GM23338 (cell line): Measurements from ENCODE around the gene TMEM169. TPM values are rescaled to one million over a fixed set of nuclear protein-coding genes. Genes with fewer than 3 reads are reported as not detected.

Source experiments
- ATAC-seq: fragments of 200-7000 bp; cut with Tn5 transposase; 3 replicates; pipeline ENCODE4 v1.9.1; 2020
- DNase-seq: peaks from one replicate; pipeline ENCODE4 v3.0.0-alpha.2; 2015; ENCODE audit warnings: low spot score
- H2AFZ ChIP-seq: fragments of 200-600 bp; sonication (generic); 2 replicates; pipeline ENCODE4 v1.8.0; 2016; ENCODE audit warnings: antibody characterized with exemption, mild to moderate bottlenecking, moderate library complexity
- H3F3A ChIP-seq: fragments of 200-600 bp; sonication (generic); replicated peaks from 2 replicates; pipeline ENCODE4 v1.8.0; 2017; ENCODE audit warnings: antibody characterized with exemption, mixed run types, low read depth
- H3K27ac ChIP-seq: fragments of 200-600 bp; sonication (generic); 2 replicates; pipeline ENCODE4 v1.6.1; 2016; ENCODE audit warnings: low read depth
- H3K27me3 ChIP-seq: fragments of 200-600 bp; sonication (generic); 2 replicates; pipeline ENCODE4 v1.8.0; 2016; ENCODE audit warnings: mild to moderate bottlenecking, mixed run types, moderate library complexity; ENCODE audit not compliant: insufficient read depth
- H3K36me3 ChIP-seq: fragments of 200-600 bp; sonication (generic); 2 replicates; pipeline ENCODE4 v1.8.0; 2016; ENCODE audit warnings: mild to moderate bottlenecking; ENCODE audit not compliant: insufficient read depth
- H3K4me1 ChIP-seq: fragments of 200-600 bp; sonication (generic); 2 replicates; pipeline ENCODE4 v1.8.0; 2016; ENCODE audit warnings: mild to moderate bottlenecking, moderate library complexity; ENCODE audit not compliant: insufficient read depth
- H3K4me2 ChIP-seq: fragments of 200-600 bp; sonication (generic); 2 replicates; pipeline ENCODE4 v1.7.1; 2017; ENCODE audit warnings: mixed run types
- H3K4me3 ChIP-seq: fragments of 200-600 bp; sonication (generic); 2 replicates; pipeline ENCODE4 v1.6.1; 2016; ENCODE audit warnings: mixed run types
- H3K79me2 ChIP-seq: fragments of 200-600 bp; sonication (generic); replicated peaks from 2 replicates; pipeline ENCODE4 v1.8.0; 2017; ENCODE audit warnings: mild to moderate bottlenecking; ENCODE audit not compliant: insufficient read depth
- H3K9me2 ChIP-seq: fragments of 200-600 bp; sonication (generic); 2 replicates; pipeline ENCODE4 v1.8.0; 2017; ENCODE audit not compliant: insufficient read depth
- H4K20me1 ChIP-seq: fragments of 200-600 bp; sonication (generic); replicated peaks from 2 replicates; pipeline ENCODE4 v1.8.0; 2017; ENCODE audit warnings: mild to moderate bottlenecking; ENCODE audit not compliant: insufficient read depth
- H3K27ac Mint-ChIP-seq: 2 replicates; pipeline ENCODE4 v1.8.0; 2020; ENCODE audit warnings: inconsistent platforms, mild to moderate bottlenecking, moderate library complexity, mixed read lengths
- H3K27me3 Mint-ChIP-seq: 3 replicates; pipeline ENCODE4 v1.8.0; 2022; ENCODE audit warnings: low read depth, mild to moderate bottlenecking, moderate library complexity, mixed read lengths, inconsistent platforms; ENCODE audit not compliant: insufficient read depth, poor library complexity
- H3K36me3 Mint-ChIP-seq: 3 replicates; pipeline ENCODE4 v1.8.0; 2021; ENCODE audit warnings: low read depth, mild to moderate bottlenecking, inconsistent platforms, moderate library complexity, mixed read lengths
- H3K4me1 Mint-ChIP-seq: 3 replicates; pipeline ENCODE4 v1.8.0; 2020; ENCODE audit warnings: mild to moderate bottlenecking, inconsistent platforms, mixed read lengths
- H3K4me3 Mint-ChIP-seq: 3 replicates; pipeline ENCODE4 v1.8.0; 2021; ENCODE audit warnings: moderate library complexity, mild to moderate bottlenecking, inconsistent platforms, mixed read lengths
- H3K9me3 Mint-ChIP-seq: 3 replicates; pipeline ENCODE4 v1.8.0; 2020; ENCODE audit warnings: moderate library complexity, mild to moderate bottlenecking, inconsistent platforms, mixed read lengths
- CTCF ChIP-seq, 2 experiments: fragments of 200-600 bp in 1 of 2; sonication (generic) in 1 of 2; conservative IDR thresholded peaks; 2 replicates each; pipeline versions ENCODE4 v1.5.1 to v1.6.1; 2016 to 2017; ENCODE audit warnings: antibody characterized with exemption in 2 of 2, low read depth in 2 of 2, mild to moderate bottlenecking in 2 of 2, moderate library complexity in 1 of 2
- JUNB ChIP-seq: IDR thresholded peaks from one replicate; pipeline ENCODE4 v1.6.1; 2016; ENCODE audit warnings: antibody characterized with exemption; ENCODE audit not compliant: unreplicated experiment
- REST ChIP-seq: IDR thresholded peaks from one replicate; pipeline ENCODE4 v1.6.1; 2018; ENCODE audit warnings: antibody characterized with exemption; ENCODE audit not compliant: unreplicated experiment
- STAT1 ChIP-seq: IDR thresholded peaks from one replicate; pipeline ENCODE4 v1.6.1; 2016; ENCODE audit warnings: antibody characterized with exemption; ENCODE audit not compliant: unreplicated experiment
- ZNF114 ChIP-seq: fragments of 250-450 bp; sonication (Bioruptor Pico); IDR thresholded peaks from 2 replicates; pipeline ENCODE4 v1.5.0; 2020; ENCODE audit warnings: mild to moderate bottlenecking, moderate library complexity
- ZNF331 ChIP-seq: fragments of 250-450 bp; sonication (Bioruptor Pico); IDR thresholded peaks from 2 replicates; pipeline ENCODE4 v1.5.0; 2020; ENCODE audit warnings: low read depth, mild to moderate bottlenecking, moderate library complexity
- polyA plus RNA-seq: library from polyadenylated mRNA; unstranded; fragments of >200 nt; fragmentation: Nextera tagmentation; extraction: Ambion mirVana; gene quantifications from 2 replicates; pipeline ENCODE4 v1.2.1, GENCODE V29; 2016
- total RNA-seq: library from RNA; depleted of rRNA; stranded (reverse); fragments of >200 nt; shearing (Covaris generic); gene quantifications from 2 replicates; pipeline ENCODE4 v1.2.3, GENCODE V29; 2014

TMEM169 gene
- total and polyA plus RNA-seq, 2 experiments from 2014 or later: 1.4 to 3.9 TPM

GRCh38 chr2:216109962-216110614 is 28.4 kb downstream of the TMEM169 start (continued):
- TF ChIP-seq CTCF (conservative IDR thresholded peaks at IDR 0.05; ENCODE audit: low read depth in 2 of 2): peak in 1 of 2 experiments; percentile 49; a peak in 3 of 4 replicates
- TF ChIP-seq ZNF114 (CRISPR knock-in tag): no peak

DNA sequence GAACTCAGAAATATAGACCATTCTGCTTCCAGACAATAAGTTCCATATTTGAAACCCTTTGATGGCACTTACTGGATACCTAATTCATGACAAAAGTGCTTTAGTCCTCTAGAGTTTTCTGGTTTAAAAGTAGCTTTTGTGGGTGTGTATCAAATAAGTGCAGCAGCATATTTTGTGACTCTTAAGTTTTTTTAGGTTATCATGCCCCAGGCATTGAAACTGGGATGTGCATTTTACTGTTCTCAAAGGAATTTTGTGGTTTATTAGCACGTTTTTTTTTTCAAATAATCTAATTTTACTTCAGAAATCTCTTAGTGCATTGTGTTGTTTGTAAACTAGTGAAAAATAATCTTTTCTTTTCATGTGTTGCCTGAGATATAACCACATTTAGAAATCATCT is 28.9 kb downstream of the TMEM169 start:
- Histone ChIP-seq H3K4me1 (peaks cover 23% of the 10 kb centered on the region), H3K4me2 (peak overlapping the region; percentile 90), H3K9me2 (no peaks in the 10 kb centered on the region), H3K4me3 (peak overlapping the region; percentile 85), H2AFZ (no peak overlapping the region), H3K27ac (peak overlapping the region; percentile 89; the same call in 1 of the 2 replicates), H3F3A (peaks cover 36% of the 10 kb centered on the region), H4K20me1 (no peaks in the 10 kb centered on the region; the same call in 1 of the 2 replicates), H3K27me3 (no peaks in the 10 kb centered on the region), H3K36me3 (peaks cover 39% of the 10 kb centered on the region), H3K79me2 (peaks cover 46% of the 10 kb centered on the region)
- TF ChIP-seq STAT1: no peak
- no peak for TF ChIP-seq REST
- Mint-ChIP-seq H3K4me1 (peaks cover 56% of the 10 kb centered on the region), H3K27me3 (peaks cover 20% of the 10 kb centered on the region), H3K27ac (peak overlapping the region; percentile 100), H3K36me3 (peaks cover 63% of the 10 kb centered on the region), H3K4me3 (peak overlapping the region; percentile 100), H3K9me3 (no peaks in the 10 kb centered on the region; the same call in 2 of the 3 replicates)
- DNase-seq (no peak), ATAC-seq (no peak)

DNA sequence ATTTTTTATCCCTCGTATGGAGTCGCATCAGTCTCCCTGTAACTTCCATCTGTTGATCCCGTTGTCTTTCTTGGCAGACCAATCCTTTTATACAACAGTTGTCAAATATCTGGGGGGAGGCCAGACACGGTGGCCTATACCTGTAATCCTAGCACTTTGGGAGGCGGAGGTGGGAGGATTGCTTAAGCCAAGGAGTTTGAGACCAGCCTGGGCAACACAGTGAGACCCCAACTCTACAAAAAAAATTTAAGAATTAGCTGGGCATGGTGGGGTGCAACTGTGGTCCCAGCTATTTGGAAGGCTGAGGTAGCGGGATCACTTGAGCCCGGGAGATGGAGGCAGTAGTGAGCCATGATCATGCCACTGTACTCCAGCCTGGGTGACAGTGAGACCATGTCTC is 29.4 kb downstream of the TMEM169 start:
- H3K9me2 ChIP-seq: no peaks in the 10 kb centered on the region
- no peak for DNase-seq
- peaks cover 68% of the 10 kb centered on the region for H3K36me3 Mint-ChIP-seq
- no peak for ATAC-seq
- peaks cover 58% of the 10 kb centered on the region for H3K4me1 Mint-ChIP-seq
- H3K27ac ChIP-seq: peak overlapping the region; percentile 89; the same call in 1 of the 2 replicates
- H4K20me1 ChIP-seq: no peaks in the 10 kb centered on the region; the same call in 1 of the 2 replicates
- no peaks in the 10 kb centered on the region; the same call in 2 of the 3 replicates for H3K9me3 Mint-ChIP-seq
- H3K27me3 Mint-ChIP-seq: peaks cover 20% of the 10 kb centered on the region
- peak overlapping the region; percentile 100 for H3K4me3 Mint-ChIP-seq
- H3K4me2 ChIP-seq: peak overlapping the region; percentile 90
- peaks cover 25% of the 10 kb centered on the region for H3K4me1 ChIP-seq
- H3K27ac Mint-ChIP-seq: peak overlapping the region; percentile 100
- no peak for TF ChIP-seq ZNF331 (CRISPR knock-in tag)
- TF ChIP-seq JUNB: no peak
- peaks cover 36% of the 10 kb centered on the region for H3F3A ChIP-seq
- H3K27me3 ChIP-seq: no peaks in the 10 kb centered on the region
- H2AFZ ChIP-seq: no peak overlapping the region
- peaks cover 44% of the 10 kb centered on the region for H3K36me3 ChIP-seq
- peak overlapping the region; percentile 85; the same call in 1 of the 2 replicates for H3K4me3 ChIP-seq
- H3K79me2 ChIP-seq: peaks cover 51% of the 10 kb centered on the region
